K562 (cell line): ENCODE results near the gene AMN1. TPM values are rescaled to one million over a fixed set of nuclear protein-coding genes. Genes with fewer than 3 reads are reported as not detected.

ENCODE experiments used
- CLOCK ChIP-seq: fragments of 250-450 bp; sonication (Bioruptor Pico); IDR thresholded peaks from 2 replicates; pipeline ENCODE4 v1.4.0; 2020; ENCODE audit warnings: mild to moderate bottlenecking, moderate library complexity, borderline replicate concordance
- CTCFL ChIP-seq: IDR thresholded peaks from 2 replicates; pipeline ENCODE4 v1.6.1; 2011; ENCODE audit warnings: borderline replicate concordance, low read depth, mild to moderate bottlenecking, moderate library complexity, low read length; ENCODE audit not compliant: insufficient read depth, poor library complexity, severe bottlenecking
- FOXA1 ChIP-seq: fragments of 450-650 bp; IDR thresholded peaks from 2 replicates; pipeline ENCODE4 v1.6.1; 2016; ENCODE audit warnings: mild to moderate bottlenecking, borderline replicate concordance
- HDGF ChIP-seq: fragments of 450-650 bp; IDR thresholded peaks from 2 replicates; pipeline ENCODE4 v1.6.1; 2016
- HLTF ChIP-seq: fragments of 450-650 bp; IDR thresholded peaks from 2 replicates; pipeline ENCODE4 v1.6.1; 2016
- PHF21A ChIP-seq: fragments of 450-650 bp; IDR thresholded peaks from 2 replicates; pipeline ENCODE4 v1.6.1; 2017; ENCODE audit warnings: low read depth, borderline replicate concordance
- STAT5B ChIP-seq: fragments of 250-450 bp; sonication (Bioruptor Pico); IDR thresholded peaks from 2 replicates; pipeline ENCODE4 v1.8.0; 2021; ENCODE audit warnings: mild to moderate bottlenecking, inconsistent platforms
- ZNF133 ChIP-seq: fragments of 250-450 bp; sonication (Bioruptor Pico); IDR thresholded peaks from 2 replicates; pipeline ENCODE4 v1.4.0; 2020; ENCODE audit warnings: mild to moderate bottlenecking
- ZNF407 ChIP-seq: fragments of 450-650 bp; IDR thresholded peaks from 2 replicates; pipeline ENCODE4 v1.6.1; 2016; ENCODE audit warnings: low read depth
- ZNF436 ChIP-seq: fragments of 250-450, 450-650 bp; sonication (Bioruptor Pico); formaldehyde crosslinking; IDR thresholded peaks from 2 replicates; pipeline ENCODE4 v1.7.0; 2020; ENCODE audit warnings: mild to moderate bottlenecking
- ZNF639 ChIP-seq, 2 experiments: fragments of 200-800 bp in 1 of 2; sonication (Bioruptor generic) in 1 of 2; sonication (generic) in 1 of 2; formaldehyde crosslinking in 1 of 2; IDR thresholded peaks in 1 of 2; conservative IDR thresholded peaks in 1 of 2; 2 replicates each; pipeline versions ENCODE4 v1.5.0 to v1.6.1; 2016 to 2020; ENCODE audit warnings: missing compliant biosample characterization in 1 of 2, missing genetic modification characterization in 1 of 2, missing genetic modification reagents in 1 of 2
- polyA plus RNA-seq, 8 experiments: library from polyadenylated mRNA; depleted of rRNA in 4 of 8; stranded (reverse) in 5 of 8; unstranded in 3 of 8; fragments of >200 nt; fragmentation: Nextera tagmentation in 2 of 8; fragmentation: Illumina TruSeq in 1 of 8; extraction: Ambion mirVana in 2 of 8; extraction: Trizol in 1 of 8; gene quantifications; 2 replicates each; pipeline versions ENCODE4 v1.2.1 to v1.2.3, GENCODE V29; 2011 to 2014; ENCODE audit warnings: inconsistent platforms in 1 of 8, missing spikeins in 1 of 8
- total RNA-seq, 7 experiments: library from RNA; depleted of rRNA in 6 of 7; stranded (reverse); fragments of >200 nt in 6 of 7; fragmentation: Illumina TruSeq in 2 of 7; extraction: Trizol in 2 of 7; gene quantifications; 2 replicates each; pipeline versions ENCODE4 v1.2.1 to v1.2.3, GENCODE V29; 2011 to 2021; ENCODE audit warnings: low replicate concordance in 1 of 7
- TF ChIP-seq, protein P1 (sequence below): IDR thresholded peaks from 2 replicates; pipeline ENCODE4 v1.6.1; 2011; ENCODE audit not compliant: insufficient read length; ENCODE audit errors: extremely low read depth

AMN1 gene
- total and polyA plus RNA-seq, 9 of the 15 experiments (the other 6 are each of a cell fraction or from before 2014, with no cell fraction given): 5.2 to 27.6 (median 13.0) TPM

DNA sequence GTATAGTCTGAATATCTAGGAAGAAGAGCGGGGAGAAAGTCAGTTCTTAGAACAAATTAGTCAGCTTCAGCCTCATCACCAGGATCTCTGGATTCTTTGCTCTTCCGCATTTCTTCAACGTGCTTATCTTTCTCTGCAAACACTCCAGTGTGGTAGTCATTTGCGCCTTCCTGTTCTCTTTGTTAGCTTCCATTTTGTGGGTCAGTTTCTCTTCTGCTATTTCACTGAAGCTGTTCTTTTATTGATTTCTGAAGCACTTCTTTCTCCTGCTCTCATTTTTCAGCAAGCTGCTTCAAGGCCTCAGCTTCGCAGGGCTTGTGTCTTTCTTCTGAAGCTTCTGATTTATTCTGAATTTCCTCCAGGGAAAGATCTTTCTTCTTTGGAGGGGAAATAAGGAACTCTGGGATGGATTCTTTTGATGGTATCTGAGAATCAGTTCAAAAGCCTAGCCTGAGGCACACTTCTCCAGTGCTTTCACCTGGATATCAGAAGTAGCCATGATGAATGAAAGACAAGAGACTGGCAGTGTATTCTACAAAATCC, 13.5 kb downstream of the AMN1 start (continued):
- TF ChIP-seq CLOCK (CRISPR knock-in tag): no peak
- TF ChIP-seq, protein P1, sequence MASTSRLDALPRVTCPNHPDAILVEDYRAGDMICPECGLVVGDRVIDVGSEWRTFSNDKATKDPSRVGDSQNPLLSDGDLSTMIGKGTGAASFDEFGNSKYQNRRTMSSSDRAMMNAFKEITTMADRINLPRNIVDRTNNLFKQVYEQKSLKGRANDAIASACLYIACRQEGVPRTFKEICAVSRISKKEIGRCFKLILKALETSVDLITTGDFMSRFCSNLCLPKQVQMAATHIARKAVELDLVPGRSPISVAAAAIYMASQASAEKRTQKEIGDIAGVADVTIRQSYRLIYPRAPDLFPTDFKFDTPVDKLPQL: peak; percentile 79
- no peak for TF ChIP-seq PHF21A
- no peak for TF ChIP-seq STAT5B (CRISPR knock-in tag)
- no peak for TF ChIP-seq ZNF133
- TF ChIP-seq FOXA1: no peak
- no peak for TF ChIP-seq ZNF436
- TF ChIP-seq HLTF: no peak
- peak in 1 of 2 experiments; percentile 39; a peak in 1 of 4 replicates for TF ChIP-seq ZNF639 (CRISPR knock-in tag; conservative IDR thresholded peaks at IDR 0.05 in 1 of 2, IDR thresholded peaks at IDR 0.05 in 1 of 2)
- no peak for TF ChIP-seq HDGF
- no peak for TF ChIP-seq ZNF407
- no peak for TF ChIP-seq CTCFL
